Keratinocyte (primary cell): Measurements from ENCODE around the gene GGA1. TPM values are rescaled to one million over a fixed set of nuclear protein-coding genes. Genes with fewer than 3 reads are reported as not detected.
A peak's percentile ranks its signal among the peaks of the same experiment; 100 is the strongest.

Experiments
- DNase-seq: peaks from one replicate; pipeline ENCODE4 v3.0.0-alpha.2; 2011; ENCODE audit warnings: low read depth, missing footprints, low spot score
- FAIRE-seq: peaks from 2 replicates; lab custom pipeline; 2011; peaks lifted over from hg19 to GRCh38; lab: Jason Lieb, UNC
- H2AFZ ChIP-seq: 2 replicates; pipeline ENCODE4 v1.6.0; 2012; ENCODE audit warnings: low read length, control low read depth, inconsistent platforms; ENCODE audit not compliant: control insufficient read depth
- H3K27ac ChIP-seq: 2 replicates; pipeline ENCODE4 v1.5.1; 2011; ENCODE audit warnings: low read length; ENCODE audit not compliant: control insufficient read depth, insufficient read depth
- H3K27me3 ChIP-seq: 3 replicates; pipeline ENCODE4 v1.6.0; 2011; ENCODE audit warnings: low read length; ENCODE audit not compliant: control insufficient read depth, insufficient read depth; ENCODE audit errors: extremely low read depth
- H3K36me3 ChIP-seq, 2 experiments: 2 replicates in 1 of 2; 3 replicates in 1 of 2; pipeline ENCODE4 v1.5.1; 2011; ENCODE audit warnings: low read length in 2 of 2, mild to moderate bottlenecking in 1 of 2; ENCODE audit not compliant: control insufficient read depth in 2 of 2, insufficient read depth in 2 of 2; ENCODE audit errors: extremely low read depth in 1 of 2
- H3K4me1 ChIP-seq: 3 replicates; pipeline ENCODE4 v1.5.1; 2011; ENCODE audit warnings: low read length; ENCODE audit not compliant: control insufficient read depth, insufficient read depth; ENCODE audit errors: extremely low read depth
- H3K4me2 ChIP-seq: 3 replicates; pipeline ENCODE4 v1.6.0; 2011; ENCODE audit warnings: low read depth, low read length; ENCODE audit not compliant: control insufficient read depth, insufficient read depth; ENCODE audit errors: extremely low read depth
- H3K4me3 ChIP-seq, 3 experiments: fragments of 200-600 bp in 1 of 3; sonication (generic) in 1 of 3; 2 replicates in 2 of 3; 3 replicates in 1 of 3; pipeline ENCODE4 v1.5.1; 2011 to 2016; ENCODE audit warnings: low read length in 3 of 3, mild to moderate bottlenecking in 3 of 3, control low read depth in 2 of 3, inconsistent platforms in 1 of 3, low read depth in 1 of 3, mixed read lengths in 1 of 3, mixed run types in 1 of 3, moderate library complexity in 1 of 3; ENCODE audit not compliant: control insufficient read depth in 2 of 3, insufficient read depth in 2 of 3; ENCODE audit errors: extremely low read depth in 1 of 3
- H3K79me2 ChIP-seq: 2 replicates; pipeline ENCODE4 v1.6.0; 2012; ENCODE audit warnings: low read length; ENCODE audit not compliant: control insufficient read depth, insufficient read depth
- H3K9ac ChIP-seq: 3 replicates; pipeline ENCODE4 v1.6.0; 2011; ENCODE audit warnings: low read length; ENCODE audit not compliant: control insufficient read depth, insufficient read depth; ENCODE audit errors: extremely low read depth
- H3K9me1 ChIP-seq: 3 replicates; pipeline ENCODE4 v1.6.0; 2011; ENCODE audit warnings: low read length; ENCODE audit not compliant: control insufficient read depth, insufficient read depth; ENCODE audit errors: extremely low read depth
- H3K9me3 ChIP-seq: 2 replicates; pipeline ENCODE4 v1.5.1; 2012; ENCODE audit warnings: low read depth, low read length; ENCODE audit not compliant: control insufficient read depth
- H4K20me1 ChIP-seq: 3 replicates; pipeline ENCODE4 v1.6.0; 2011; ENCODE audit warnings: low read length; ENCODE audit not compliant: control insufficient read depth, insufficient read depth; ENCODE audit errors: extremely low read depth
- CTCF ChIP-seq, 3 experiments: IDR thresholded peaks in 1 of 3; conservative IDR thresholded peaks in 1 of 3; optimal IDR thresholded peaks in 1 of 3; 2 replicates in 2 of 3; 3 replicates in 1 of 3; pipeline versions ENCODE3 to v1.5.1; 2011; ENCODE audit warnings: low read length in 3 of 3, mild to moderate bottlenecking in 3 of 3, moderate library complexity in 2 of 3, control low read depth in 1 of 3, inconsistent platforms in 1 of 3; ENCODE audit not compliant: insufficient read depth in 2 of 3; ENCODE audit errors: extremely low read depth in 1 of 3
- EZH2 ChIP-seq: IDR thresholded peaks from one replicate; pipeline ENCODE4 v1.6.1; 2012; ENCODE audit warnings: inconsistent platforms, mild to moderate bottlenecking, low read length, moderate library complexity
- dilution Hi-C: fragments of 300-500 bp; cut with MboI; formaldehyde crosslinking; loops from one replicate; pipeline ENCODE4 v1.7.0; 2020; ENCODE audit warnings: low sequenced_read_pairs; ENCODE audit not compliant: extremely low pct_ligation_motif_present
- polyA plus RNA-seq, 5 experiments: library from polyadenylated mRNA; depleted of rRNA in 3 of 5; stranded (reverse) in 3 of 5; stranded (forward) in 1 of 5; unstranded in 1 of 5; fragments of >200 nt; gene quantifications; 1 replicate in 1 of 5; 2 replicates in 3 of 5; 3 replicates in 1 of 5; pipeline versions ENCODE4 v1.2.1 to v1.2.3, GENCODE V29; 2011 to 2012; ENCODE audit warnings: missing spikeins in 2 of 5, low read depth in 1 of 5, low replicate concordance in 1 of 5

Gene GGA1
- polyA plus RNA-seq, 1 donor (not counting 4 experiments of a cell fraction or from before 2014, with no cell fraction given) = 29.2 TPM

GRCh38 chr22:37571258-37571991 lies 37.2 kb upstream of the GGA1 start:
- H3K9me3 ChIP-seq = no peaks in the 10 kb centered on the region
- H3K27me3 ChIP-seq = no peaks in the 10 kb centered on the region
- H3K4me1 ChIP-seq = peaks cover 29% of the 10 kb centered on the region
- H3K79me2 ChIP-seq = peaks cover 6% of the 10 kb centered on the region
- H3K4me2 ChIP-seq = no peak overlapping the region
- H4K20me1 ChIP-seq = peaks cover 32% of the 10 kb centered on the region
- H3K9me1 ChIP-seq = no peaks in the 10 kb centered on the region
- no peak overlapping the region for H2AFZ ChIP-seq
- TF ChIP-seq EZH2 (no peak), CTCF (optimal IDR thresholded peaks at IDR 0.05 in 1 of 3, IDR thresholded peaks at IDR 0.05 in 1 of 3, conservative IDR thresholded peaks at IDR 0.05 in 1 of 3; ENCODE audit: extremely low read depth in 1 of 3, insufficient read depth in 2 of 3, low read length in 3 of 3) (peak in 2 of 3 experiments; percentile 13 to 20)
- no peak for FAIRE-seq
- DNase-seq = no peak
- H3K27ac ChIP-seq = no peak overlapping the region
- dilution Hi-C loops = no loop called here
- H3K9ac ChIP-seq = no peak overlapping the region
- peaks cover 15 to 19% of the 10 kb centered on the region in 2 experiments for H3K36me3 ChIP-seq
- H3K4me3 ChIP-seq = no peak overlapping the region

- Histone ChIP-seq H3K27me3 (no peaks in the 10 kb centered on the region), H3K4me2 (no peak overlapping the region), H3K27ac (no peak overlapping the region), H4K20me1 (peaks cover 26% of the 10 kb centered on the region), H2AFZ (no peak overlapping the region), H3K79me2 (peaks cover under 1% of the 10 kb centered on the region), H3K9me3 (no peaks in the 10 kb centered on the region), H3K36me3 (peaks cover 10 to 14% of the 10 kb centered on the region in 2 experiments), H3K4me1 (peaks cover 24% of the 10 kb centered on the region), H3K9me1 (no peaks in the 10 kb centered on the region), H3K4me3 (no peak overlapping the region), H3K9ac (no peak overlapping the region)
- TF ChIP-seq EZH2 (no peak), CTCF (optimal IDR thresholded peaks at IDR 0.05 in 1 of 3, IDR thresholded peaks at IDR 0.05 in 1 of 3, conservative IDR thresholded peaks at IDR 0.05 in 1 of 3; ENCODE audit: extremely low read depth in 1 of 3, insufficient read depth in 2 of 3, low read length in 3 of 3) (no peak)
- dilution Hi-C loops = no loop called here
- no peak for FAIRE-seq
- DNase-seq = no peak
Observed at GRCh38 chr22:37571992-37572373, 36.7 kb upstream of the GGA1 start.
